Neural cell (in vitro differentiated cells): ENCODE data around the gene FERMT2. TPM values are rescaled to one million over a fixed set of nuclear protein-coding genes. Genes with fewer than 3 reads are reported as not detected.

Experiments used
- H2AFZ ChIP-seq: fragments of 200-600, 300-800 bp; sonication (generic), shearing (Covaris generic); 2 replicates; pipeline ENCODE4 v1.6.0; 2014; ENCODE audit warnings: low read depth, mild to moderate bottlenecking, antibody characterized with exemption, low read length, moderate library complexity
- H3F3A ChIP-seq: fragments of 200-600 bp; shearing (Covaris generic); 2 replicates; pipeline ENCODE4 v1.6.1; 2016; ENCODE audit warnings: mild to moderate bottlenecking, moderate library complexity, mixed read lengths, antibody characterized with exemption, low read length; ENCODE audit not compliant: insufficient read depth, poor library complexity, severe bottlenecking
- H3K27ac ChIP-seq: fragments of 200-600, 300-800 bp; sonication (generic), shearing (Covaris generic); 2 replicates; pipeline ENCODE4 v1.5.1; 2014; ENCODE audit warnings: mild to moderate bottlenecking, low read length, moderate library complexity
- H3K27me3 ChIP-seq: fragments of 300-800, 200-600 bp; sonication (generic), shearing (Covaris generic); 2 replicates; pipeline ENCODE4 v1.6.0; 2014; ENCODE audit warnings: mild to moderate bottlenecking, low read depth, low read length, moderate library complexity; ENCODE audit not compliant: insufficient read depth
- H3K36me3 ChIP-seq: fragments of 300-800, 200-600 bp; sonication (generic), shearing (Covaris generic); 2 replicates; pipeline ENCODE4 v1.5.1; 2014; ENCODE audit warnings: mild to moderate bottlenecking, antibody characterized with exemption, low read length, moderate library complexity; ENCODE audit not compliant: insufficient read depth
- H3K4me2 ChIP-seq: fragments of 300-800, 200-600 bp; sonication (generic), shearing (Covaris generic); 2 replicates; pipeline ENCODE4 v1.6.0; 2014; ENCODE audit warnings: mild to moderate bottlenecking, low read length
- H3K4me3 ChIP-seq: fragments of 300-800, 200-600 bp; sonication (generic), shearing (Covaris generic); 2 replicates; pipeline ENCODE4 v1.5.1; 2014; ENCODE audit warnings: mild to moderate bottlenecking, low read length, moderate library complexity
- H3K79me2 ChIP-seq: fragments of 200-600 bp; shearing (Covaris generic); replicated peaks from 2 replicates; pipeline ENCODE4 v1.6.0; 2014; ENCODE audit warnings: mild to moderate bottlenecking, low read length, moderate library complexity; ENCODE audit not compliant: insufficient read depth
- H3K9ac ChIP-seq: fragments of 300-800, 200-600 bp; sonication (generic), shearing (Covaris generic); 2 replicates; pipeline ENCODE4 v1.6.1; 2016; ENCODE audit warnings: mild to moderate bottlenecking, low read length, mixed read lengths
- H3K9me2 ChIP-seq: fragments of 200-600 bp; shearing (Covaris generic); 2 replicates; pipeline ENCODE4 v1.6.1; 2016; ENCODE audit warnings: mild to moderate bottlenecking, low read length, mixed read lengths; ENCODE audit not compliant: insufficient read depth
- H3K9me3 ChIP-seq: fragments of 200-600, 300-800 bp; sonication (generic), shearing (Covaris generic); 2 replicates; pipeline ENCODE4 v1.6.1; 2016; ENCODE audit warnings: mild to moderate bottlenecking, mixed run types, low read length, moderate library complexity, mixed read lengths
- H4K20me1 ChIP-seq: fragments of 200-600 bp; shearing (Covaris generic); 2 replicates; pipeline ENCODE4 v1.6.1; 2016; ENCODE audit warnings: mild to moderate bottlenecking, mixed run types; ENCODE audit not compliant: insufficient read depth
- CTCF ChIP-seq: fragments of 450-650 bp; IDR thresholded peaks from 2 replicates; pipeline ENCODE4 v1.5.1; 2014; ENCODE audit warnings: antibody characterized with exemption, mild to moderate bottlenecking, moderate library complexity; ENCODE audit not compliant: poor library complexity, severe bottlenecking
- EP300 ChIP-seq: fragments of 450-650 bp; conservative IDR thresholded peaks from 2 replicates; pipeline ENCODE4 v1.6.1; 2014; ENCODE audit warnings: antibody characterized with exemption, mild to moderate bottlenecking, moderate library complexity; ENCODE audit not compliant: poor library complexity, severe bottlenecking
- EZH2 ChIP-seq: fragments of 200-600, 300-800 bp; shearing (Covaris generic), sonication (generic); IDR thresholded peaks from 2 replicates; pipeline ENCODE4 v1.6.1; 2014; ENCODE audit warnings: antibody characterized with exemption, low read length, borderline replicate concordance, mild to moderate bottlenecking; ENCODE audit not compliant: insufficient read depth, poor library complexity, severe bottlenecking
- MXI1 ChIP-seq: fragments of 450-650 bp; conservative IDR thresholded peaks from 2 replicates; pipeline ENCODE4 v1.6.1; 2014; ENCODE audit warnings: antibody characterized with exemption, mild to moderate bottlenecking; ENCODE audit not compliant: poor library complexity, severe bottlenecking
- POLR2AphosphoS5 ChIP-seq: IDR thresholded peaks from 2 replicates; pipeline ENCODE4 v1.6.1; 2012
- RAD21 ChIP-seq: fragments of 450-650 bp; conservative IDR thresholded peaks from 2 replicates; pipeline ENCODE4 v1.6.1; 2014; ENCODE audit warnings: antibody characterized with exemption, mild to moderate bottlenecking, moderate library complexity
- REST ChIP-seq: IDR thresholded peaks from 2 replicates; pipeline ENCODE4 v1.6.1; 2012; ENCODE audit warnings: borderline replicate concordance
- SMC3 ChIP-seq: fragments of 450-650 bp; conservative IDR thresholded peaks from 2 replicates; pipeline ENCODE4 v1.6.1; 2014; ENCODE audit warnings: antibody characterized with exemption, mild to moderate bottlenecking, moderate library complexity; ENCODE audit not compliant: poor library complexity
- TAF1 ChIP-seq: IDR thresholded peaks from 2 replicates; pipeline ENCODE4 v1.6.1; 2012; ENCODE audit warnings: low read depth
- polyA plus RNA-seq: library from polyadenylated mRNA; depleted of rRNA; stranded (reverse); fragments of >200 nt; gene quantifications from 2 replicates; pipeline ENCODE4 v1.2.3, GENCODE V29; 2014

The FERMT2 gene
- polyA plus RNA-seq, 1 donor from 2014 or later = 59.6 TPM

GRCh38 chr14:52873694-52874093 is 77.2 kb downstream of the FERMT2 start:
- Histone ChIP-seq H4K20me1 (no peaks in the 10 kb centered on the region), H3K27ac (no peak overlapping the region), H3K4me2 (no peak overlapping the region), H3K9me3 (no peaks in the 10 kb centered on the region), H3K27me3 (no peaks in the 10 kb centered on the region), H2AFZ (no peak overlapping the region), H3K36me3 (peaks cover 9% of the 10 kb centered on the region), H3K9ac (no peak overlapping the region), H3K79me2 (no peaks in the 10 kb centered on the region), H3K4me3 (no peak overlapping the region), H3K9me2 (no peaks in the 10 kb centered on the region), H3F3A (no peaks in the 10 kb centered on the region)
- TF ChIP-seq EP300 (no peak), CTCF (no peak), REST (no peak), RAD21 (no peak), MXI1 (no peak), EZH2 (no peak), POLR2AphosphoS5 (no peak), SMC3 (no peak), TAF1 (no peak)

- no peaks in the 10 kb centered on the region for H3F3A ChIP-seq
- TF ChIP-seq CTCF (no peak), EZH2 (no peak), REST (no peak), RAD21 (no peak)
- H3K79me2 ChIP-seq = no peaks in the 10 kb centered on the region
- no peak overlapping the region for H3K9ac ChIP-seq
- no peaks in the 10 kb centered on the region for H3K27me3 ChIP-seq
- no peaks in the 10 kb centered on the region for H4K20me1 ChIP-seq
- no peaks in the 10 kb centered on the region for H3K9me2 ChIP-seq
- H3K36me3 ChIP-seq = peaks cover 9% of the 10 kb centered on the region
- H2AFZ ChIP-seq = no peak overlapping the region
- no peak overlapping the region for H3K27ac ChIP-seq
- no peaks in the 10 kb centered on the region for H3K9me3 ChIP-seq
- no peak overlapping the region for H3K4me2 ChIP-seq
- H3K4me3 ChIP-seq = no peak overlapping the region
Observed at GRCh38 chr14:52873065-52873464, 77.8 kb downstream of the FERMT2 start.
